Endodermal cell (in vitro differentiated cells): Measurements from ENCODE around the gene SOX12. TPM values are rescaled to one million over a fixed set of nuclear protein-coding genes. Genes with fewer than 3 reads are reported as not detected.

Experiments used
- DNase-seq: peaks from one replicate; pipeline ENCODE4 v3.0.0-alpha.2; 2017
- H3K27ac ChIP-seq: 2 replicates; pipeline ENCODE4 v1.5.1; 2013; ENCODE audit warnings: mild to moderate bottlenecking, low read depth, low read length, moderate library complexity
- H3K27me3 ChIP-seq: 2 replicates; pipeline ENCODE4 v1.6.1; 2013; ENCODE audit warnings: mild to moderate bottlenecking, low read length, moderate library complexity; ENCODE audit not compliant: insufficient read depth, control insufficient read depth, poor library complexity, severe bottlenecking
- H3K36me3 ChIP-seq: 2 replicates; pipeline ENCODE4 v1.7.0; 2013; ENCODE audit warnings: mild to moderate bottlenecking, low read length, moderate library complexity; ENCODE audit not compliant: control insufficient read depth, insufficient read depth
- H3K4me1 ChIP-seq: one replicate; pipeline ENCODE4 v1.7.0; 2013; ENCODE audit warnings: low read length; ENCODE audit not compliant: control insufficient read depth, insufficient read depth
- H3K4me3 ChIP-seq: 2 replicates; pipeline ENCODE4 v1.5.1; 2013; ENCODE audit warnings: mild to moderate bottlenecking, low read length, moderate library complexity
- H3K9ac ChIP-seq: 2 replicates; pipeline ENCODE4 v1.6.1; 2013; ENCODE audit warnings: mild to moderate bottlenecking, low read length, moderate library complexity; ENCODE audit not compliant: poor library complexity, severe bottlenecking; ENCODE audit errors: extremely low read depth
- H3K9me3 ChIP-seq: 2 replicates; pipeline ENCODE4 v1.6.1; 2013; ENCODE audit warnings: mild to moderate bottlenecking, low read length, moderate library complexity; ENCODE audit not compliant: control insufficient read depth
- H3K27ac Mint-ChIP-seq: 2 replicates; pipeline ENCODE4 v1.8.0; 2020; ENCODE audit warnings: mixed read lengths
- H3K27me3 Mint-ChIP-seq: 2 replicates; pipeline ENCODE4 v1.8.0; 2021; ENCODE audit warnings: mild to moderate bottlenecking, mixed read lengths; ENCODE audit not compliant: insufficient read depth
- H3K36me3 Mint-ChIP-seq: 2 replicates; pipeline ENCODE4 v1.8.0; 2020; ENCODE audit warnings: low read depth, mixed read lengths
- H3K4me1 Mint-ChIP-seq: 2 replicates; pipeline ENCODE4 v1.8.0; 2020; ENCODE audit warnings: mixed read lengths
- H3K4me3 Mint-ChIP-seq: 2 replicates; pipeline ENCODE4 v1.8.0; 2020; ENCODE audit warnings: mild to moderate bottlenecking, moderate library complexity, mixed read lengths
- H3K9me3 Mint-ChIP-seq: 2 replicates; pipeline ENCODE4 v1.8.0; 2020; ENCODE audit warnings: mild to moderate bottlenecking, mixed read lengths
- CTCF ChIP-seq: fragments of 200-600 bp; sonication (generic); conservative IDR thresholded peaks from 2 replicates; pipeline ENCODE4 v1.5.0; 2021; ENCODE audit warnings: antibody characterized with exemption, mild to moderate bottlenecking
- WGBS, 2 experiments: methylation state at CpG; one replicate each; pipeline versions ENCODE4 v1.1.5 to v1.1.7; 2013; ENCODE audit warnings: missing lambda C conversion rate in 2 of 2, mixed read lengths in 1 of 2; ENCODE audit not compliant: insufficient coverage in 1 of 2, insufficient read length in 1 of 2; 5-methylcytosine and 5-hydroxymethylcytosine counted together
- total RNA-seq, 2 donors: library from RNA; stranded (reverse); fragmentation: NEBNext Ultra II Directional in 1 of 2; extraction: Animal tissue kit (Norgen Biotek cat#: 25700) in 1 of 2; gene quantifications; 2 replicates in 1 of 2; 3 replicates in 1 of 2; pipeline ENCODE4 v1.2.1, GENCODE V29; 2021

SOX12 gene
- total RNA-seq, 2 donors from 2014 or later = 71.4 to 81.7 TPM

GRCh38 chr20:297925-298775 lies 27.2 kb upstream of the SOX12 start:
- Histone ChIP-seq H3K27me3 (no peaks in the 10 kb centered on the region), H3K4me3 (peak overlapping the region; percentile 90), H3K27ac (peak overlapping the region; percentile 69), H3K9ac (peak overlapping the region; percentile 75), H3K9me3 (no peaks in the 10 kb centered on the region), H3K36me3 (peaks cover 3% of the 10 kb centered on the region), H3K4me1 (peaks cover 9% of the 10 kb centered on the region)
- DNase-seq = peak; percentile 73
- H3K4me3 Mint-ChIP-seq = peak overlapping the region; percentile 96
- peaks cover 44% of the 10 kb centered on the region for H3K4me1 Mint-ChIP-seq
- TF ChIP-seq CTCF = no peak
- WGBS, 2 experiments = 0 to 1% methylated on average over 53 to 75 of the region's 75 CpGs
- H3K9me3 Mint-ChIP-seq = peaks cover 3% of the 10 kb centered on the region
- H3K27me3 Mint-ChIP-seq = peaks cover 27% of the 10 kb centered on the region
- H3K27ac Mint-ChIP-seq = peak overlapping the region; percentile 96
- H3K36me3 Mint-ChIP-seq = peaks cover 9% of the 10 kb centered on the region

GRCh38 chr20:298776-299391 lies 26.5 kb upstream of the SOX12 start:
- no peak overlapping the region for H3K27ac ChIP-seq

More at GRCh38 chr20:298776-299391, 26.5 kb upstream of the SOX12 start:
- H3K9ac ChIP-seq = peak overlapping the region; percentile 75
- H3K9me3 ChIP-seq = no peaks in the 10 kb centered on the region
- H3K4me1 Mint-ChIP-seq = peaks cover 40% of the 10 kb centered on the region
- TF ChIP-seq CTCF = no peak
- WGBS, 2 experiments = 0 to 8% methylated on average over 7 to 14 of the region's 15 CpGs
- peaks cover 22% of the 10 kb centered on the region for H3K27me3 Mint-ChIP-seq
- no peaks in the 10 kb centered on the region for H3K27me3 ChIP-seq
- H3K36me3 ChIP-seq = peaks cover 3% of the 10 kb centered on the region
- peak overlapping the region; percentile 90 for H3K4me3 ChIP-seq
- peaks cover 10% of the 10 kb centered on the region for H3K36me3 Mint-ChIP-seq
- peaks cover 9% of the 10 kb centered on the region for H3K4me1 ChIP-seq
- H3K27ac Mint-ChIP-seq = peak overlapping the region; percentile 96
- peaks cover 3% of the 10 kb centered on the region for H3K9me3 Mint-ChIP-seq
- H3K4me3 Mint-ChIP-seq = peak overlapping the region; percentile 96
- no peak for DNase-seq
